ENCODE data around the gene SCYL3.
"Not testable (repeated sequence)": the region's sequence is repeated elsewhere in the genome, so short reads cannot be mapped to it uniquely, and the experiment has no call there.

SCYL3 gene

GRCh38 chr1:169829671-169830070 is 64.0 kb downstream of the SCYL3 start:
- no peak for DNase-seq (ENCODE audit: extremely low read depth in 1 of 2, low read depth in 1 of 2)

- DNase-seq (ENCODE audit: extremely low read depth in 1 of 2, low read depth in 1 of 2) = no peak
These were observed 69.5 kb downstream of the SCYL3 start for GRCh38 chr1:169824153-169824552.

GRCh38 chr1:169821500-169821899 is 72.2 kb downstream of the SCYL3 start:
- no peak for DNase-seq (ENCODE audit: extremely low read depth in 1 of 2, low read depth in 1 of 2)

GRCh38 chr1:169816617-169817016 is 77.1 kb downstream of the SCYL3 start:
- no peak for DNase-seq (ENCODE audit: extremely low read depth in 1 of 2, low read depth in 1 of 2)

GRCh38 chr1:169814265-169814664 is 79.4 kb downstream of the SCYL3 start:
- no peak for DNase-seq (ENCODE audit: extremely low read depth in 1 of 2, low read depth in 1 of 2)

GRCh38 chr1:169812131-169812530 is 81.6 kb downstream of the SCYL3 start:
- DNase-seq (ENCODE audit: extremely low read depth in 1 of 2, low read depth in 1 of 2) = no peak

- not testable (repeated sequence) for DNase-seq (ENCODE audit: extremely low read depth in 1 of 2, low read depth in 1 of 2)
These were observed 82.2 kb downstream of the SCYL3 start for GRCh38 chr1:169811418-169812035.

- no peak for DNase-seq (ENCODE audit: extremely low read depth in 1 of 2, low read depth in 1 of 2)
These were observed 84.2 kb downstream of the SCYL3 start for GRCh38 chr1:169809370-169810095.

- no peak for DNase-seq (ENCODE audit: extremely low read depth in 1 of 2, low read depth in 1 of 2)
These were observed 88.8 kb downstream of the SCYL3 start for GRCh38 chr1:169804941-169805340.

GRCh38 chr1:169802888-169803287 is 90.8 kb downstream of the SCYL3 start:
- no peak for DNase-seq (ENCODE audit: extremely low read depth in 1 of 2, low read depth in 1 of 2)
